ENCODE data around the gene GREB1. TPM values are rescaled to one million over a fixed set of nuclear protein-coding genes. Genes with fewer than 3 reads are reported as not detected.

The GREB1 gene
- 1.3 and 1.5 TPM in 2 replicates for total RNA-seq (2021)
- Bru-seq, nascent RNA: percentile 23 among the genes with signal in this experiment
- percentile 24 among the genes with signal in this experiment for BruChase-seq, experiment 1, labeled RNA remaining after a 2-hour chase
- percentile 25 among the genes with signal in this experiment for BruChase-seq, experiment 2, labeled RNA remaining after a 6-hour chase
- long read RNA-seq: 0 reads

- no peak for DNase-seq (ENCODE audit: low spot score)
- POLR2A ChIA-PET (ENCODE audit: low non-redundant PET): no interaction called here
- BruUV-seq (replicated peaks): no TSS peak
- intact Hi-C loops (cut with micrococcal nuclease; ENCODE audit: unreplicated experiment): no loop called here
- TF ChIP-seq EZH2 (IDR thresholded peaks at IDR 0.05; ENCODE audit: borderline replicate concordance, low read depth, low read length, poor library complexity, severe bottlenecking) (no peak), CTCF (conservative IDR thresholded peaks at IDR 0.05; ENCODE audit: low read depth, low read length) (no peak)
- Histone ChIP-seq H3K36me3 (ENCODE audit: insufficient read depth, low read length, poor library complexity, severe bottlenecking) (no peaks in the 10 kb centered on the region), H3K4me3 (ENCODE audit: low read depth, low read length, poor library complexity, severe bottlenecking) (no peak within 1 kb of the TSS), H3K9me3 (ENCODE audit: low read depth, low read length, poor library complexity, severe bottlenecking) (no peaks in the 10 kb centered on the region), H3K27me3 (replicated peaks; ENCODE audit: insufficient read depth, low read depth, low read length, poor library complexity) (no peaks in the 10 kb centered on the region), H3K27ac (ENCODE audit: low read depth, low read length, poor library complexity, severe bottlenecking) (no peak within 1 kb of the TSS), H3K4me1 (ENCODE audit: insufficient read depth, low read length, poor library complexity, severe bottlenecking) (no peaks in the 10 kb centered on the region)
- CTCF ChIA-PET: no interaction called here
Observed at GRCh38 chr2:11533278-11534070, at the start of gene GREB1. Gene GREB1, plus strand, starts transcription at chr2:11534045. Its CDS starts 22,570 bp downstream, at chr2:11556615.

- intact Hi-C loops (cut with micrococcal nuclease; ENCODE audit: unreplicated experiment): no loop called here
- ChIA-PET CTCF (no interaction called here), POLR2A (ENCODE audit: low non-redundant PET) (no interaction called here)
- Histone ChIP-seq H3K9me3 (ENCODE audit: low read depth, low read length, poor library complexity, severe bottlenecking) (no peaks in the 10 kb centered on the region), H3K4me1 (ENCODE audit: insufficient read depth, low read length, poor library complexity, severe bottlenecking) (no peaks in the 10 kb centered on the region), H3K27me3 (replicated peaks; ENCODE audit: insufficient read depth, low read depth, low read length, poor library complexity) (peaks cover 4% of the 10 kb centered on the region), H3K36me3 (ENCODE audit: insufficient read depth, low read length, poor library complexity, severe bottlenecking) (no peaks in the 10 kb centered on the region), H3K4me3 (ENCODE audit: low read depth, low read length, poor library complexity, severe bottlenecking) (no peak overlapping the region), H3K27ac (ENCODE audit: low read depth, low read length, poor library complexity, severe bottlenecking) (no peak overlapping the region)
- BruUV-seq (replicated peaks): no TSS peak
- no peak for DNase-seq (ENCODE audit: low spot score)
- TF ChIP-seq EZH2 (IDR thresholded peaks at IDR 0.05; ENCODE audit: borderline replicate concordance, low read depth, low read length, poor library complexity, severe bottlenecking): no peak
- no peak for TF ChIP-seq CTCF (conservative IDR thresholded peaks at IDR 0.05; ENCODE audit: low read depth, low read length)
Observed at GRCh38 chr2:11488809-11489208, 45.0 kb upstream of the GREB1 start.

GRCh38 chr2:11490194-11490593, 43.7 kb upstream of the GREB1 start:
- Histone ChIP-seq H3K4me1 (ENCODE audit: insufficient read depth, low read length, poor library complexity, severe bottlenecking) (no peaks in the 10 kb centered on the region), H3K9me3 (ENCODE audit: low read depth, low read length, poor library complexity, severe bottlenecking) (no peaks in the 10 kb centered on the region), H3K27me3 (replicated peaks; ENCODE audit: insufficient read depth, low read depth, low read length, poor library complexity) (peaks cover 4% of the 10 kb centered on the region), H3K4me3 (ENCODE audit: low read depth, low read length, poor library complexity, severe bottlenecking) (no peak overlapping the region), H3K36me3 (ENCODE audit: insufficient read depth, low read length, poor library complexity, severe bottlenecking) (no peaks in the 10 kb centered on the region), H3K27ac (ENCODE audit: low read depth, low read length, poor library complexity, severe bottlenecking) (no peak overlapping the region)
- no peak for TF ChIP-seq CTCF (conservative IDR thresholded peaks at IDR 0.05; ENCODE audit: low read depth, low read length)
- TF ChIP-seq EZH2 (IDR thresholded peaks at IDR 0.05; ENCODE audit: borderline replicate concordance, low read depth, low read length, poor library complexity, severe bottlenecking): no peak
- BruUV-seq (replicated peaks): no TSS peak
- CTCF ChIA-PET: no interaction called here
- POLR2A ChIA-PET (ENCODE audit: low non-redundant PET): no interaction called here
- no peak for DNase-seq (ENCODE audit: low spot score)
- intact Hi-C loops (cut with micrococcal nuclease; ENCODE audit: unreplicated experiment): no loop called here
